Lower lobe of right lung (tissue), 2 donors: ENCODE results near the gene WDFY4. TPM values are rescaled to one million over a fixed set of nuclear protein-coding genes. Genes with fewer than 3 reads are reported as not detected.

ENCODE experiments used
- ATAC-seq, 2 donors: fragments of 200-7000 bp; cut with Tn5 transposase; one replicate each; pipeline ENCODE4 v1.9.1; 2020 to 2022; ENCODE audit warnings: mild to moderate bottlenecking in 2 of 2, moderate library complexity in 2 of 2
- DNase-seq: peaks from one replicate; pipeline ENCODE4 v3.0.0-alpha.2; 2020
- H3K27ac ChIP-seq: fragments of 200-600 bp; one replicate; pipeline ENCODE4 v1.8.0; 2022
- H3K27me3 ChIP-seq: fragments of 200-600 bp; one replicate; pipeline ENCODE4 v1.8.0; 2022; ENCODE audit warnings: low read depth
- H3K36me3 ChIP-seq: fragments of 200-600 bp; one replicate; pipeline ENCODE4 v1.8.0; 2022; ENCODE audit warnings: mild to moderate bottlenecking
- H3K4me1 ChIP-seq: fragments of 200-600 bp; one replicate; pipeline ENCODE4 v1.8.0; 2022
- H3K4me3 ChIP-seq: fragments of 200-600 bp; one replicate; pipeline ENCODE4 v1.8.0; 2022; ENCODE audit warnings: mild to moderate bottlenecking
- H3K9me3 ChIP-seq: fragments of 200-600 bp; one replicate; pipeline ENCODE4 v1.8.0; 2022
- CTCF ChIP-seq: fragments of 200-600 bp; IDR thresholded peaks from one replicate; pipeline ENCODE4 v1.8.0; 2022; ENCODE audit warnings: antibody characterized with exemption, mild to moderate bottlenecking
- intact Hi-C: fragments of 100-400 bp; cut with DNase I; formaldehyde crosslinking; loops from one replicate; pipeline ENCODE4 v1.11.0; 2022
- total RNA-seq: library from RNA; stranded (reverse); fragmentation: NEBNext Ultra II Directional; extraction: Animal tissue kit (Norgen Biotek cat#: 25700); gene quantifications from one replicate; pipeline ENCODE4 v1.2.1, GENCODE V29; 2021
- donor health status: DM: no; HTN: yes; CAD: no; lungs with severe emphysema.

WDFY4 gene
- total RNA-seq, 1 donor from 2014 or later = 44.4 TPM

- DNase-seq (no peak), ATAC-seq (peak in 1 of 2 donors; percentile 11)
- intact Hi-C loops = no loop called here
- no peaks in the 10 kb centered on the region for H3K9me3 ChIP-seq
- H3K4me1 ChIP-seq = peaks cover 9% of the 10 kb centered on the region
- no peaks in the 10 kb centered on the region for H3K36me3 ChIP-seq
- H3K4me3 ChIP-seq = no peak overlapping the region
- no peak for TF ChIP-seq CTCF
- H3K27ac ChIP-seq = no peak overlapping the region
- no peaks in the 10 kb centered on the region for H3K27me3 ChIP-seq
Measured at GRCh38 chr10:48750019-48750418, 65.3 kb downstream of the WDFY4 start.

GRCh38 chr10:48750991-48751390 is 66.3 kb downstream of the WDFY4 start:
- TF ChIP-seq CTCF = no peak
- Histone ChIP-seq H3K36me3 (no peaks in the 10 kb centered on the region), H3K27me3 (no peaks in the 10 kb centered on the region), H3K4me1 (peaks cover 9% of the 10 kb centered on the region), H3K4me3 (no peak overlapping the region), H3K27ac (no peak overlapping the region), H3K9me3 (no peaks in the 10 kb centered on the region)
- intact Hi-C loops = no loop called here
- no peak for ATAC-seq
- no peak for DNase-seq

GRCh38 chr10:48751730-48752129 is 67.1 kb downstream of the WDFY4 start:
- no peak for TF ChIP-seq CTCF
- peaks cover 9% of the 10 kb centered on the region for H3K4me1 ChIP-seq
- no peaks in the 10 kb centered on the region for H3K27me3 ChIP-seq
- no peak for ATAC-seq
- H3K27ac ChIP-seq = no peak overlapping the region
- intact Hi-C loops = no loop called here
- H3K9me3 ChIP-seq = no peaks in the 10 kb centered on the region
- no peaks in the 10 kb centered on the region for H3K36me3 ChIP-seq
- DNase-seq = no peak
- H3K4me3 ChIP-seq = no peak overlapping the region

GRCh38 chr10:48758411-48758810 is 73.7 kb downstream of the WDFY4 start:
- no peak for DNase-seq
- H3K4me3 ChIP-seq = no peak overlapping the region
- H3K36me3 ChIP-seq = no peaks in the 10 kb centered on the region
- no peak overlapping the region for H3K27ac ChIP-seq
- TF ChIP-seq CTCF = no peak
- no peak for ATAC-seq
- no peaks in the 10 kb centered on the region for H3K27me3 ChIP-seq
- peaks cover 8% of the 10 kb centered on the region for H3K4me1 ChIP-seq
- intact Hi-C loops = no loop called here
- no peaks in the 10 kb centered on the region for H3K9me3 ChIP-seq

GRCh38 chr10:48759113-48759901 is 74.6 kb downstream of the WDFY4 start:
- ATAC-seq (no peak), DNase-seq (no peak)
- no peak for TF ChIP-seq CTCF
- peaks cover 8% of the 10 kb centered on the region for H3K4me1 ChIP-seq
- no peak overlapping the region for H3K27ac ChIP-seq
- no peaks in the 10 kb centered on the region for H3K36me3 ChIP-seq
- intact Hi-C loops = no loop called here
- H3K27me3 ChIP-seq = no peaks in the 10 kb centered on the region
- H3K9me3 ChIP-seq = no peaks in the 10 kb centered on the region
- no peak overlapping the region for H3K4me3 ChIP-seq
